Measurements from ENCODE around the gene NDUFA3. TPM values are rescaled to one million over a fixed set of nuclear protein-coding genes. Genes with fewer than 3 reads are reported as not detected.

The NDUFA3 gene
- total RNA-seq, 1 donor from 2014 or later, result 140 TPM

- Mint-ChIP-seq H3K4me3 (no peak overlapping the region), H3K27me3 (no peaks in the 10 kb centered on the region), H3K27ac (no peak overlapping the region), H3K36me3 (peaks cover 5% of the 10 kb centered on the region), H3K4me1 (ENCODE audit: unreplicated experiment) (no peaks in the 10 kb centered on the region), H3K9me3 (no peaks in the 10 kb centered on the region)
- TF ChIP-seq, protein P1, sequence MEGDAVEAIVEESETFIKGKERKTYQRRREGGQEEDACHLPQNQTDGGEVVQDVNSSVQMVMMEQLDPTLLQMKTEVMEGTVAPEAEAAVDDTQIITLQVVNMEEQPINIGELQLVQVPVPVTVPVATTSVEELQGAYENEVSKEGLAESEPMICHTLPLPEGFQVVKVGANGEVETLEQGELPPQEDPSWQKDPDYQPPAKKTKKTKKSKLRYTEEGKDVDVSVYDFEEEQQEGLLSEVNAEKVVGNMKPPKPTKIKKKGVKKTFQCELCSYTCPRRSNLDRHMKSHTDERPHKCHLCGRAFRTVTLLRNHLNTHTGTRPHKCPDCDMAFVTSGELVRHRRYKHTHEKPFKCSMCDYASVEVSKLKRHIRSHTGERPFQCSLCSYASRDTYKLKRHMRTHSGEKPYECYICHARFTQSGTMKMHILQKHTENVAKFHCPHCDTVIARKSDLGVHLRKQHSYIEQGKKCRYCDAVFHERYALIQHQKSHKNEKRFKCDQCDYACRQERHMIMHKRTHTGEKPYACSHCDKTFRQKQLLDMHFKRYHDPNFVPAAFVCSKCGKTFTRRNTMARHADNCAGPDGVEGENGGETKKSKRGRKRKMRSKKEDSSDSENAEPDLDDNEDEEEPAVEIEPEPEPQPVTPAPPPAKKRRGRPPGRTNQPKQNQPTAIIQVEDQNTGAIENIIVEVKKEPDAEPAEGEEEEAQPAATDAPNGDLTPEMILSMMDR (conservative IDR thresholded peaks at IDR 0.05), result no peak
- DNase-seq (ENCODE audit: extremely low spot score, unreplicated experiment), result no peak
Measured at GRCh38 chr19:54128796-54129616, 26.4 kb downstream of the NDUFA3 start.

DNA sequence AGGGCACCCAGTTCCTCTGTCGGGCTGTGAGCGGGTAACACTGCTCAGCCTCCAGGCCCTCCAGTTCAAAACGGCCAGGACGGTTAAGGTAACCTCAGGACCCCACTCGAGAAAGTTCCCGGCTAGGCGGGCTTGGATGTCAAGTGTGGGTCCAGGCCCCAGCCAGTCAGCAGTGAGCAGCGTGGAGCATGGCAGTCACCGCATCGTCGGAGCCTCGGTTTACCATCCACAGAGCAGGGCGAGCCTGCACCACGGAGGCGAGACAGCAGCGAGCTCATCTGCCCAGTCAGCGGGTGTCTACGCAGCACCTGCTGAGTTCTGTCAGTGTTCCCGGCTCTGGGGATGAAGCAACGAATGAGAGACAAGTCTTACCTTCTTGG, 27.0 kb downstream of the NDUFA3 start:
- no peaks in the 10 kb centered on the region for H3K4me1 Mint-ChIP-seq (ENCODE audit: unreplicated experiment)
- H3K4me3 Mint-ChIP-seq, result no peak overlapping the region
- H3K36me3 Mint-ChIP-seq, result peaks cover 8% of the 10 kb centered on the region
- peaks cover 4% of the 10 kb centered on the region for H3K27me3 Mint-ChIP-seq
- H3K9me3 Mint-ChIP-seq, result no peaks in the 10 kb centered on the region
- TF ChIP-seq, protein P1 (conservative IDR thresholded peaks at IDR 0.05), result no peak
- H3K27ac Mint-ChIP-seq, result no peak overlapping the region
- DNase-seq (ENCODE audit: extremely low spot score, unreplicated experiment), result no peak

DNA sequence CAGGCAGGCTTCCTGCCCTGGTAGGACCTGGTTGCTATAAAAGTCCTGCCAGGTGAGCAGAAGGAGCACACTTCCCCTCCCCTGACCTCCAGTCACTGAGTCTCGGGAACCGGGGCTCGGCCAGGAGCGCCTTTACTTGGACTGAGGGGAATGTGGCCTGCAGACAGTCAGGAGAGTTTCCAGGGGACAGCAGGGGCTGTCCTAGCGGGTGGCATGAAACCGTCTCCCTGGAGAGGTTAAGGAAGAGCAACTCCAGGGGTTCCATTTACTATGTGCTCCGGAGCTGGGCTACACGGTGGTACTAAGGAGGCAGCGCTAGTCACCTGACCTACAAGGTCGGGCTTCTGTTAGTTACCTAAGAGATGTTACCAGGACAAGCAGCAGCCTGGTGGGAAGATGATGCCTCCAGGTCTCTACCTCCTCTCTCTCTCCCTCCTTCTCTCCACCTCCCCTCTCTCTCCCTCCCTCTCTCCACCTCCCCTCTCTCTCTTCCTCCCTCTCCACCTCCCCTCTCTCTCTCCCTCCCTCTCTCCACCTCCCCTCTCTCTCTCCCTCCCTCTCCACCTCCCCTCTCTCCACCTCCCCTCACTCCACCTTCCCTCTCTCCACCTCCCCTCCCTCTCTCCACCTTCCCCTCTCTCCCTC, 30.8 kb downstream of the NDUFA3 start:
- Mint-ChIP-seq H3K27me3 (peaks cover 5% of the 10 kb centered on the region), H3K9me3 (no peaks in the 10 kb centered on the region), H3K36me3 (peaks cover 3% of the 10 kb centered on the region), H3K27ac (no peak overlapping the region), H3K4me3 (no peak overlapping the region), H3K4me1 (ENCODE audit: unreplicated experiment) (peaks cover 8% of the 10 kb centered on the region)
- DNase-seq (ENCODE audit: extremely low spot score, unreplicated experiment), result no peak
- TF ChIP-seq, protein P1 (conservative IDR thresholded peaks at IDR 0.05), result no peak

- Mint-ChIP-seq H3K27ac (no peak overlapping the region), H3K4me1 (ENCODE audit: unreplicated experiment) (peaks cover 8% of the 10 kb centered on the region), H3K36me3 (peaks cover 3% of the 10 kb centered on the region), H3K27me3 (peaks cover 5% of the 10 kb centered on the region), H3K9me3 (no peaks in the 10 kb centered on the region), H3K4me3 (no peak overlapping the region)
- DNase-seq (ENCODE audit: extremely low spot score, unreplicated experiment), result no peak
- TF ChIP-seq, protein P1 (conservative IDR thresholded peaks at IDR 0.05), result no peak
Measured at GRCh38 chr19:54133957-54134590, 31.4 kb downstream of the NDUFA3 start.

DNA sequence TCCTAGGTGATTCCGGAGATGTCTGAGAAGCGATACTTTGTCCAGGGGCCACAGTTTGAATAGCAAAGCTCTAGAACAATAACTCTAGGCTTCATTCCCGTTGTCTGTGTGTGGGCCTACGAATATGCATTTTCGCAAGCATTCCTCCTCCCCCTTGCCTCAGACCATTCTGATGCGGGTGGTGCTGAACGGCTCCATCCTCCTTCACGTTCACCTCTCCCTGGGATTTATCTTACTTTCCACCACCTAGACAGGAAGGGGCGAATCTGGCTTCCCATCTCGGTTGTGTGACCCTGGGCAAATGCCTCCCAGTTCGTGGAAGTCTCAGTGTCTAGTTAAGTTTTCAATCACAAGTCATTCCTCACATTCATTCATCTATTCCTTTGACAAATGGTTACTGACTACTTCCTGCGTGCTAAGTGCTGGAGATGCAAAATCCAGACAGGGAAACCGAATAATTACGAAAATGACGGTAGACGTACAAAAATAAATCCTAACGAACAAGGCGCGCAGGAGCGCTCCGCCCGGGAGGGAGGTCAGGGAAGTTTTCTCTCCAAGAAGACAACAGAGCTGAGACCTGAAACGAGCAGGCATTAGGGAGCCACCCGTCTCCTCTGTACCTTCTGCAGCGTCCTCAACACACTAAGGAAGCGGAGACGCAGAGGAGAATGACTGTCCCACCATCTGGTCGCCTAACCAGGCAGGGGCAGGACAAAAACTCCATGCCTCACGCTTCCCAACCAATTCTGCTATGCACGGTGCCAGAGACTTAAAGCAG, 33.6 kb downstream of the NDUFA3 start:
- no peak for DNase-seq (ENCODE audit: extremely low spot score, unreplicated experiment)
- H3K4me1 Mint-ChIP-seq (ENCODE audit: unreplicated experiment), result peaks cover 16% of the 10 kb centered on the region
- peaks cover 3% of the 10 kb centered on the region for H3K36me3 Mint-ChIP-seq
- no peaks in the 10 kb centered on the region for H3K9me3 Mint-ChIP-seq
- H3K27me3 Mint-ChIP-seq, result peaks cover 5% of the 10 kb centered on the region
- peak overlapping the region; percentile 95 for H3K4me3 Mint-ChIP-seq
- H3K27ac Mint-ChIP-seq, result peak overlapping the region; percentile 89
- TF ChIP-seq, protein P1 (conservative IDR thresholded peaks at IDR 0.05), result no peak

Measured in type B pancreatic cell (in vitro differentiated cells).